HG02610 (cell line): Measurements from ENCODE around the gene MYOM3.

Source experiments
- ATAC-seq: cut with Tn5 transposase; IDR thresholded peaks from one replicate; pipeline ENCODE4 v1.9.1; 2021; ENCODE audit warnings: mild to moderate bottlenecking, moderate library complexity; ENCODE audit not compliant: unreplicated experiment

Gene MYOM3

GRCh38 chr1:24111996-24112779 lies at the start of gene MYOM3:
Gene MYOM3 (minus strand): TSS chr1:24112135. CDS start chr1:24108636, 3,499 bp downstream.
- no peak for ATAC-seq

- no peak for ATAC-seq
These were observed 49.3 kb upstream of the MYOM3 start for GRCh38 chr1:24161270-24161669.

GRCh38 chr1:24159366-24159765 lies 47.4 kb upstream of the MYOM3 start:
- ATAC-seq: no peak

- ATAC-seq: no peak
These were observed 46.1 kb upstream of the MYOM3 start for GRCh38 chr1:24157918-24158481.

GRCh38 chr1:24156542-24157260 lies 44.8 kb upstream of the MYOM3 start:
- no peak for ATAC-seq

GRCh38 chr1:24155011-24155782 lies 43.3 kb upstream of the MYOM3 start:
- ATAC-seq: peak; percentile 78

GRCh38 chr1:24154215-24154614 lies 42.3 kb upstream of the MYOM3 start:
- no peak for ATAC-seq

GRCh38 chr1:24152631-24153494 lies 40.9 kb upstream of the MYOM3 start:
- ATAC-seq: no peak

GRCh38 chr1:24151175-24151533 lies 39.2 kb upstream of the MYOM3 start:
- no peak for ATAC-seq

GRCh38 chr1:24150234-24151174 lies 38.6 kb upstream of the MYOM3 start:
- ATAC-seq: peak; percentile 41

GRCh38 chr1:24149866-24150233 lies 37.9 kb upstream of the MYOM3 start:
- no peak for ATAC-seq

GRCh38 chr1:24147816-24148215 lies 35.9 kb upstream of the MYOM3 start:
- no peak for ATAC-seq

GRCh38 chr1:24147194-24147593 lies 35.3 kb upstream of the MYOM3 start:
- no peak for ATAC-seq

- ATAC-seq: no peak
These were observed 30.9 kb upstream of the MYOM3 start, which contains the start of gene IL22RA1 for GRCh38 chr1:24142546-24143534. Gene IL22RA1 (minus strand): TSS chr1:24143140. CDS start chr1:24143082, 58 bp downstream.

GRCh38 chr1:24141311-24141997 lies 29.5 kb upstream of the MYOM3 start:
- no peak for ATAC-seq

- ATAC-seq: no peak
These were observed 28.8 kb upstream of the MYOM3 start for GRCh38 chr1:24140741-24141181.

- ATAC-seq: no peak
These were observed 28.0 kb upstream of the MYOM3 start for GRCh38 chr1:24139841-24140425.
